HG02840 (cell line): ENCODE measurements around the gene TASP1.
"Not testable (repeated sequence)": the region's sequence is repeated elsewhere in the genome, so short reads cannot be mapped to it uniquely, and the experiment has no call there.

Source experiments
- ATAC-seq: cut with Tn5 transposase; IDR thresholded peaks from one replicate; pipeline ENCODE4 v1.9.1; 2021; ENCODE audit warnings: mild to moderate bottlenecking, moderate library complexity, moderate number of reproducible peaks; ENCODE audit not compliant: unreplicated experiment, low FRiP score

The TASP1 gene

DNA sequence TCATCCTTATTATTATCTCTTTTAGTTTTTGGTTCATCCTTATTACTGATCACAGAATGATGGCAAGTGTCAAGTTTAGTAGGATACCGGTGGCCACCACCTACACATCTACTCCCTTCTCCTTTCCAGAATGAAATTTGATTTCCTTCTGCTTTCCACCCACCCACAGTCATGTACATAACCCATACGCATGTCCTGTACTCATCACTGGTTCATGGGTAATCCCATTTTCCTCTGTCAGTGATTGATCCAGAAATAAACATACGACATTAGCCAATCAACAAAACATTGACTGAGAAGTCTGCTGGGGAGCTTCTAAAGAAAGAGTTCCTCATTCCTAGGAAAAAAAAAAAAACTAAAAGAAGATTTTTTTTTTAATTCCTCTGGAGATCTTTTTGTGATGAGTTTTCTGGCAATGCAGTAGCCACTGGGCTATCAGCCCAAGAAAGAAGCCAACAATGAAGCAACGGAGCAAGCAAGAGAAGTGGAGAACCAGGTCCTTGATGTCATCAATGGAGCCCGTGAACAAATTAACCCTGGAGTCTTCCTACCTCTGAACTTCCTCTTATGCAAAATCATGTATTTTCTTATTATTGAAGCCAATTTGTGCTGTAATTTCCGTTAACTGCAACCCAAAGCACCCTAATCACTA, 127.8 kb downstream of the TASP1 start:
- no peak for ATAC-seq

- no peak for ATAC-seq
These were observed 131.1 kb downstream of the TASP1 start for GRCh38 chr20:13507646-13508045.

DNA sequence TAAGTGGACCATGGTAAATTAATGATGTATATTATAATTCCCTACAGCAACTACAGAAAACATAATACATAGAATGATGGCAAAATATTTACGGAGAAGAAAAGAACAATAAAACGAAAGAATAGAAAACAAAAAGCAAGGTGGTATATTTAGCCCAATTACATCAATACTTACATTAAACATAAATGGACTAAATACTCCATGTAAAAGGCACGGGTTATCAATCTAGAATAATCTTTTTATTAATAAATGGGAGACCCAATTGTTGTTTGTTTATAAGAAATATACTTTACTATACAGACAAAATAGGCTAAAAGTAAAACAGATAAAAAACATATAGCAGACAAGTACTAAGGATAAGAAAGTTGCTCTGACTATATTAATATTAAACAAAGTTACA, 137.2 kb downstream of the TASP1 start:
- ATAC-seq: no peak

DNA sequence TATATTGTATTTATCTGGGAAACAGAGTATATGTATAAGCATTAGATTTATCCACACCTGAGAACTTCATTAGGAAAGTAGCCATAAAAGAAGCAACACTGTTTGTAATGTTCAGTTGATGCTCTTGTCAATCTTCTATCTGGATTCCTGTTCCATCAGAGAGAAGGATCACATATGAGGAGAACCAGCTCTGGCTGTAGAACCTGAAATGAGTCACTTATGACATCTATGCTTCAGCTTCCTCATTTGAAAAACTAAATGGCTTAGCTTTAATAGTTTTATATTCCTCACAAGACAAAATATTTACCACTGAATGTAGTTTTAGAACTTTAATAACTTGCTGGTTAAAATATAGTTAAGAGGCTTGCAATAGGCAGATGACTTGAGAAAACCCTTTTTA, 144.7 kb downstream of the TASP1 start:
- ATAC-seq: no peak

- ATAC-seq: no peak
These were observed 145.6 kb downstream of the TASP1 start for GRCh38 chr20:13493143-13493542.

GRCh38 chr20:13492001-13492481, 146.7 kb downstream of the TASP1 start:
- no peak for ATAC-seq

DNA sequence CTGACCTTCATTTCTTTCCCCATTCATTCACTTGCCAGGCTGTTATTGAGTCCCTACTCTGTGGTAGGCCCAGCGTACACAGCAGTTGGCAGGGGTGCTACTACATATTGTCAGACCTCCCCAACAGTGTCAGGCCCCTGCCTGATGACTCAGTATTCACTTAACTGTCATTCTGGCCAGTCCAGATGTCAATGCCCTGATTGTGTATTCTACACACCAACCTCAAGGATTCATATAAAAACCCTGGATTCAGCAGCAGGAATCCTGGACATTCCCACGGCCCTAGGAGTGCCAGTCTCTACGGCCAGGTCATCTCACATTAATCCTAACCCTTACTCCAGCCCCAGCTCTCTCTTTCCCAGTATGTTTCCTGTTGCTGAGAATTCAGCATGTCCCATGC, 151.5 kb downstream of the TASP1 start:
- ATAC-seq: no peak

- ATAC-seq: no peak
These were observed 152.0 kb downstream of the TASP1 start for GRCh38 chr20:13486694-13487093.

DNA sequence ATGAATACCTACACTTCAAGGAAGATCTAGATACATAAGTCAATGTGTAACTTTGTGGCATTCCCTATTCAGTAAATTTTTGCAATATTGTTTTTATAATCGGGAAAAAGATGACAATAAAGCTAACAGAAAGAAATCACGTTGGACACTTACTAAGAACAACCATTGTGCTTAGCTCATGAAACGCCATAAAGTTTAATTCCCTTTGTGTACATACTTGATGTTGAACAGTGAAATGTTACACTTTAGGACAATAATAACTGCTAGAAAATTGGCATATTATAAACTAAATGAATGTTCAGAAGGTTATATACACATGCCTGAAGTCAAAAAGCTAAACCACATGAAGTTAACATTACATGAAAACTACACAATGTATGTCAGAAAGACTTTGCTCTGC, 153.2 kb downstream of the TASP1 start:
- no peak for ATAC-seq

DNA sequence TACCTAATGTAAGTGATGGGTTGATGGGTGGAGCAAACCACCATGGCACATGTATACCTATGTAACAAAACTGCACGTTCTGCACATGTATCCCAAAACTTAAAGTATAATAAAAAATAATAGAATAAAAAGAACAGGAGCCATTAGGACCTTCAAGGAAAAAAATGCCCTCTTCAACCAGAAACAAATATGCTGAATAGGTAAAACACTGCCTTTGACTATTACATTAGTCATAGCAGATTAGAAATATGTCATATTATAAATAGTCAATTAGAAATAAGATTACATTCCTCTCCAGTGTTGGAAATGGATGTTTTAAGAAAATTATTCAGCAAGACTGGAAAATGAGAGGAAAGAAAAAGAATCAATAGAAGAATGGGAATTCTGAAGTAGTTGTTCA, 153.7 kb downstream of the TASP1 start:
- not testable (repeated sequence) for ATAC-seq

- not testable (repeated sequence) for ATAC-seq
These were observed 155.3 kb downstream of the TASP1 start for GRCh38 chr20:13483472-13483871.

DNA sequence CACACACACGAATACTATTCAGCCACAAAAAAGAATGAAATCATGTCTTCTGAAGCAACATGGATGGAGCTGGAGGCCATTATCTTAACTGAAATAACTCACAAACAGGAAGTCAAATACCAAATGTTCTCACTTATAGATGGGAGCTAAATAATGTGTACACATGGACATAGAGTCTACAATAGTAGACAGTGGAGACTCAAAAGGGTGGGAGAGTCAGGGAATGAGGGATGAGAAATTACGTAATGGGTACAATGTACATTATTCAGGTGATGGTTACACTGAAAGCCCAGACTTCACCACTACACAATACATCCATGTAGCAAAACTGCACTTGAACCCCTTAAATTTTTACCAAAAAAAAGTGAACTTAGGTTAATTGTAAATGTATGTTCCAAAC, 160.4 kb downstream of the TASP1 start:
- no peak for ATAC-seq

DNA sequence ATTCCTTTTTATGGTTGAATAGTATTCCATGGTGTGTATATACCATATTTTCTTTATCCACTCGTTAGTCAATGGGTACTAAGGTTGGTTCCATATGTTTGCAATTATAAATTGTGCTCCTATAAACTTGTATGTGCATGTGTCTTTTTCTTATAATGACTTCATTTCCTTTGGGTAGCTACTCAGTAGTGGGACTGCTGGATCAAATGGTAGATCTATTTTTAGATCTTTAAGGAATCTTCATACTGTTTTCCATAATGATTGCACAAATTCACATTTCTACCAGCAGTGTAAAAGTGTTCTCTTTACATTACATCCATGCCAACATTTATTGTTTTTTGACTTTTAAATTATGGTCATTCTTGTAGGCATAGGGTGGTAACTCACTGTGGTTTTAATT, 164.3 kb downstream of the TASP1 start:
- no peak for ATAC-seq

DNA sequence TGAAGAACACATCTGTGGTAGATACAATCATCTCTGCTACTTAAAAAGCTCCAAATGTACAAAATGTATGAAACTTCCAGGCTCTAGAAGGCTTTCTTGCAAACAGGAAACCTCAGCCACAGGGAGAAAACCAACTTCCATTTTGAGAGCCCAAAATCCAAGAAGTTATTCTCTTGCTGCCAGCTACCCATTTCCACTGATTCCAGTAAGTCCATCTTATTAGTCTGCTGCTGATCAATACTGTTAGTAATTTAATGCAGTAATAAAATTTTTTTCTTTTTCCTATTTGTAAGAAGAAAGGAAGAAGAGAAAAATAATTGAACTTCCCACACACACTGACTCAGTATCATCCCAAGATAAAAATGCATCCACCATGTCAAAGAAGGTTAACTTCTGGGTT, 169.5 kb downstream of the TASP1 start:
- ATAC-seq: no peak

DNA sequence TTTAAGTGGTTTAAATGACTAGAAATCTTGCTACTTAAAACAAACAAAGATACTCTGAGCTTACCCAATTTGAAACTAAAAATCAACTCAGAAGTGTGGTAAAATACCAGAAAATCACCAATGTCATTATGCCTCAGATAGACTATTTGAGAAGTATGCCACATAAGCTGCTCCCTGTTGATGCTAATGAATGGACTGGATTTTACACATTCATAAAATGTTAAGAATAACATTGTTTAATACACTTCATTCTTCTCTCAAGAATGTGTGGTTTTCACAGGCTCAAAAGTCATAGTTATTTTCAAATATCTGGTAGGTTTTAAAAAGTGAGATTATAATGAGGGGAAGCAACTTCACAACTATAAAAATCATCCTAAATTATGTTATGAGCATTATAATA, 170.6 kb downstream of the TASP1 start:
- ATAC-seq: no peak

DNA sequence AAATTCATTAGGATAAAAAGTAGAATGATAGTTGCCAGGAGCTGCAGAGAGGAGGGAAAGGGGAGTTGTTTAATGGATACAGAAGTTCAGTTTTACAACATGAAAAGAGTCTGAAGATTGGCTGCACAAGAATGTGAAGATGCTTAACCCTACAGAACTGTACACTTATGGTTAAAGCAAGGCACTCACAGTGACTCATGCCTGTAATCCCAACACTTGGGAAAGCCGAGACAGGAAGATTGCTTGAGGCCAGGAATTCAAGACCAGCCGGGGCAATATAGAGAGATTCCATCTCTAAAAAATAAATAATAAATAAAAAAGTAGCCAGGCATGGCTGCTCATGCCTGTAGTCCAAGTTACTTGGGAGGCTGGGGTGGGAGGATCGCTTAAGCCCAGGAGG, 174.0 kb downstream of the TASP1 start:
- no peak for ATAC-seq

GRCh38 chr20:13461849-13462458, 176.8 kb downstream of the TASP1 start:
- ATAC-seq: no peak

DNA sequence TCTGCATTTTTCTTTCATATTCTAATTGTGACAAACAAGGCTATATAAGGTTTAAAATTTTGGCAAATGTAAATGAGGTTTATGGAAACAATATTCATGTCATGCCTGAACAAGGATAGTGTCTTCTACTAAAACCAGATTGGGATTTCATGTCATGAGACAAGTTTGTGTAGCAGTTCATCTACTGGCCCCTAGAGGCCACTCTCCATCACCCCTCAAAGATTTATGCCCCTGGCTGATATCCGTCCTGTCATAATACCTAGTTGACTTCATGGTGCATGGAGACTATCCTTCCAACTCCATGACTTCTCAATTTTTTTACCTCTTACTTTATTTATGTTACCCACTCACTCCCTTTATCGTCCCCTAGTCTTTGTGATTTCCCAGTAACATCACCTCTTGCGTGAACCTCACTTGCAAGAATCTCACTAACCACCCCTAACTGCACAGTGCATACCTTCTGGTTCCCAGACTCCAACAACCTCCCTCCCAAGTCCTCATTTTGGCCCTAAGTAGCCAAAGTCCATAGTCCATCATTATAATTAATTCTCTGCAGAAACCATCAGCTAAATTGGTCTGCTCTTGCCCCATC, 179.8 kb downstream of the TASP1 start:
- peak; percentile 54 for ATAC-seq

- ATAC-seq: no peak
These were observed 181.2 kb downstream of the TASP1 start for GRCh38 chr20:13457487-13457886.

GRCh38 chr20:13455713-13456112, 183.0 kb downstream of the TASP1 start:
- no peak for ATAC-seq

DNA sequence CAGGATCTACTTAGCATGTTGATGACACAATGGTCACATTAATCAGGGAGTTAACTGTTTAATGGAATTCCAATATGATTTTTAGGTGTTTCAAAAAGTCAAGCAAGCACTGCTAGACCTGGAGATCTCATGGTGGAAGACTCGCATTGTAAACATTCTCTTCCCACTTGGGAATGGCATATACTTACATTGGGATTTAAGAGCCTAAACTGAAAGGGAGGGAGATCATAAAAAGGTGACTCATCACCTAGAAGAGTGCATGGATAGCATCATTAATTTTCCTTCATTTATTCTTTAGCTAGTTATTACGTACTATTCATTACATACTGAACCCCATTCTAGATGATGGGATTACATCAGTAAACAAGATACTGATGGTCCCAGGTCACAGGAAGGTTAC, 185.4 kb downstream of the TASP1 start:
- ATAC-seq: no peak
